Jurkat, Clone E6-1 (cell line): ENCODE results near the gene FSCN2.
A peak's percentile ranks its signal among the peaks of the same experiment; 100 is the strongest.

Experiments used
- DNase-seq: peaks from one replicate; pipeline ENCODE4 v3.0.0-alpha.2; 2011; ENCODE audit warnings: low read depth, low spot score
- H3K4me3 ChIP-seq: 2 replicates; pipeline ENCODE4 v1.5.1; 2011; ENCODE audit warnings: mild to moderate bottlenecking, low read length, control low read depth, moderate library complexity

The FSCN2 gene

DNA sequence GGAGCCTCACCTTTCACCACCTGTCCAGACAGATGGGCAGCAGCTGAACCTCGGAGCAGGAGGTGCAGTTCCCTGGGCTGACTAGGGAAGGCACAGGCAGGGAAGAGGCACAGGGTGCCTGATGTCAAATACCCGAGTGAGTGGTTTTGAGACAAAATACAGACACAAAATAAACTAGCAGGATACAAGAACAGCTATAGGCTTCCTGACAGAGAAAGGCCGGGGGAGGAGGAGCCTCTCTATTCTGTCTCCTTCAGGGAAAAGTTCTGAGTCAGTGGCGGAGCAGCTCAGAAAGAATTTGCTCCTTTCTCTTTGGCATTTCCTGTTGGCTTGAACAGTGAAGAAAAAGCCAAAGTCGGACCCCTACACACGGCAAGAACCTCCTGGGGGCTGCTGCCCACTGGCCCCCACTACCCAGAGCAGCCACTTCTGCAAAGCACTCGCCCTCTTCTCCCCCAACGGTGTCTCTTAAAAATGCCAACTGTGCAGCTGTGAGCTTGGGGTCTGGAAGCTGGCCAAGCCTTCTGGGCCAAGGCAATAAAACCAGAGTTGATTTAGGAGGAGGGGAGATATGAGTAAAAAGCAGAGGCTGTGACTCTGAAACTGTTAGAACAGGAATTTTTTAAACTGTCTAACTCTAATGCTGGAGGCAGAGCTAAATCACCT, 38.4 kb downstream of the FSCN2 start:
- no peak overlapping the region for H3K4me3 ChIP-seq
- peak; percentile 57 for DNase-seq

DNA sequence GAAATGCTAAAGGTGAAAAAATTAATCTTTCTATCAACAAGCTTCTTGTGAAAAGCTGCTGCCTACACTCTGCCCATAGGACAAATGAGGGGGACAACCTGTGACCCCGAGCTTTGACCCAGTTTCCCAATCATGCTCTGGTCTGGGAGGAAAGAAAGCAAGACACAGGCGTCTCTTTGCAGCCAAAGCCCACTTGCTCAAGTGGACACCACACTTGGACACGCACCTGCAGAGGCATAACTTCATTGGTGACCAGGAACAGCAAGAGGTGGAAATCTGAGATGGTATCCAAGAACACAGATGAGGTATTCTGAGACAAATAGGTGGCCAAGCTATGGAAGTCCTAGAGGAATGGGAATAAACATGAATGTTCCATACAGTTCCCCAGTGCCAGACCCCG, 39.0 kb downstream of the FSCN2 start:
- DNase-seq: no peak
- H3K4me3 ChIP-seq: no peak overlapping the region

DNA sequence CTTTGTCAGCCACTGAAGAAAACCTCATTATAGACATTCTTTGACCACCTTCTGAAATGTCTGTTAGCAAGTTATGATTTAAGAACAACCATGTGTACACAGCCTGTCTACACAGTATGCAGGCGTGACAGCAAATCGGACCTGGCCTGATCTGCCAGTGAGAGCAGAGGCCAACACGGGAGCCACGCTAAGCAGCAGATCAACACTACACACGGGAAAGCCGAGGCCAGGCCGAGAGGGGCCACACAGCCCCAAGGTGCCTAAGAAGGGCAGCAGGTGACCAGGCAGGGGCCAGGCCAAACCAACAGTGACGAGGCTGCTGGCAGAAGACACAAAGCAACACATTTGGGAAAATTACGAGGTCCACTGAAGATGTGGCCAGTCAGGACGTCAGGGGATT, 40.2 kb downstream of the FSCN2 start:
- DNase-seq: no peak
- no peak overlapping the region for H3K4me3 ChIP-seq

DNA sequence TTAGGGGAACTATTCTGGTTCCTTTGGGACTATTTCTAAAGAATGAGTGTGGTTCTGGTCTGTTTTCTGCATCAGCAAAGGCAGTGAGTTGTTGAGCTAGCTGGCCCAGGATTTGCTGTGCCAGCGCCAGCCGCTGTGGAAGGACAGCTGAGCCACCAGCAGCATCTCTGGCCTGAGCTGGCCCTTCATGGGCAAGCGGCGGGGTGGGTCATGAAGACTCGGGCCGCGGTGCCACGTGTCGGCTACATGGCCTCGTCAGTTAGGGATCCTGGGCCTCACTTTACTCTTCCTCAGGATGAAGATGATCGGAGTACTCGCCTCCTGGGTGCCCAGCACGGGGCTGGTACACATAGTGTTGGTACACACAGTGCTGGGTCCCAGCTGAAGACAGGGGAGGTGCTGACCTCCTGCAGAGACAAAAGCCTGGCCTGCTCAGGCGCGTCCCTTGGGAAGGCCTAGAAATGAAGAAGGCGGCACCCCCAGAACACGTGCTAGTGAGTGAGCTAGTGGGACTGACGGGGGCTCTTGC, 41.9 kb downstream of the FSCN2 start:
- DNase-seq: no peak
- no peak overlapping the region for H3K4me3 ChIP-seq

DNA sequence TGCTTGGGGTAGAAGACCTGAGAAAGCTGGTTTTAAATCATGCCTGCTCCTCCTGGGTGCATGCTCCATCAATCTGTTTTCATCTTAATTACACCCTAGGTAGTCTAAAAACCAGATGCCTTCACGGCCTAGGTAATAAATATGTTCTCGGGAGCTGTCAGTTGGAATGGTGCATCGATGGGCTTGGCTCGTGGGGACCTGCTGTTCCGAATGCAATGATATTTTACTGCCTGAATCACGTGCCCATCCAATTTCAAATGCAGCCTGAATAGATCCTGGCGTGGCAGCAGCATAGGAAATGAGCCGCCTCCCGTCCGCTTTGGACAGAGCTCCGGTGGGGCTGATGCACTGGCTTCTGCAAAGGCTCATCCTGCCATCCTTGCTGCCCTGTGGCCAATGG, 42.8 kb downstream of the FSCN2 start:
- no peak overlapping the region for H3K4me3 ChIP-seq
- DNase-seq: no peak

DNA sequence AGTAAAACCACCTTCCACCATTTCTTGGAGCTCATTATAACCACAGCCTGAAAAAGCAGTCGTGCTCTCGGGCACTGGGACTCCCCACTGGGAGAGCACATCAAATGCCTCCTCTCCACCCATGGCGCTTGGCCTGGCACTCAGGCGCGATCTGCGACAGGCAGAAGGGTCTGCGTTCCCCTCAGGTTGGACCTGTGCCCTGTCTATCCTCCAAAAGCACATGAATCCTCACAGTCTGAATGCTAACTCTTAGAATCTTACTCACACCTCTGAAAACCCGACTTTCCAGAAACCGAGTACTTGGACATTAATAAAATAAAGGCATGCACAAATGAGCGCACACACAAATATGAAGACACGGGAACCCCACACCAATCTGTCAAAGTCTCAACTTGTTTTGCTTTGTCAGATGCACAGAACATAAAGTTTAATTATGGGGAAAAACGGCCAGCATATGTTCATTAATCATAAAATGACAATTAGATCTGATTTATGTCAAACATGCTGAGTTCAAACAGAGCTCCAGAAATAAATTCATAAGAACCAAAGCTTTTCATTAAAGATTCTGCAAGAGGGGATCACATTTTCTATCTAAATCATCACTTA, 44.5 kb downstream of the FSCN2 start:
- no peak for DNase-seq
- no peak overlapping the region for H3K4me3 ChIP-seq

DNA sequence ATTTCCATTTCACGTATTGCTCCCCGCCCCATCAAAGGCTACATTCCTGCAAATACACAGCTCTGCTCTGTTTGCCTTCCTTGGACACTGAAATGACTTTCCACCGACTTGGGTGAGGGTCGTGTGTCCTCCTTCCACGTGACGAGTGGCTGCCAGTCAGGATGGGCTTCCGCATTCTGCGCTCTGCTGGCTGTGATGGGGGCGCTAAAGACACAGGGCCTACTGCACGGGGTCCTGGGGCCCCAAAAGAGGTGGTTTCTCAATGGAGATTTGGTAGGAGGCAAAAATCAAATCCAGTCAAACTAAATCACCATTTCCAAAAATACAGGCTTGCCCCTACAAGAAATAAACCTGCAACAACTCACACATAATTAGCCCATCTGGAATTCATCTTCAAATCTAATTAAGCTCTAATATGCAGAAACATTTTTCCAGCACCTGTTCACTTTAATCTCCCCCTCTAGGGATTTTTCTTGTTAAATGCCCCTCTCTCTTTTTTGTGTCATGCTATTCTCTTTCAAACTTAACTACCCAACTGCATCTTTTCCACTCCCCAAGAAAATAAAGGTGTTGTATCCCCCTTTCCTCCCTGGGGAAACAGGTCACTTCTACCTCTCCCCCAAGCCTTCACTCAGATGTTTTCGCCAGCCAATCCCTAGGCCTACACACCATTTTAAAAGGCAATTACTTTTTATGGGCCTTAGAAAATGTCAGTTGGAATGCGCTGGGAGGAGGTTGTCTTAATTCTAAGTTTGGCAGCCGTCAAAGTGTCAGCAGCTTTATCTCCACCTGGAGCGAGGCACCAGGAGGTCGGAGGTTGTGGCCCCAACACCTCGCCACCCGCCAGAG, 45.8 kb downstream of the FSCN2 start:
- H3K4me3 ChIP-seq: no peak overlapping the region
- no peak for DNase-seq

DNA sequence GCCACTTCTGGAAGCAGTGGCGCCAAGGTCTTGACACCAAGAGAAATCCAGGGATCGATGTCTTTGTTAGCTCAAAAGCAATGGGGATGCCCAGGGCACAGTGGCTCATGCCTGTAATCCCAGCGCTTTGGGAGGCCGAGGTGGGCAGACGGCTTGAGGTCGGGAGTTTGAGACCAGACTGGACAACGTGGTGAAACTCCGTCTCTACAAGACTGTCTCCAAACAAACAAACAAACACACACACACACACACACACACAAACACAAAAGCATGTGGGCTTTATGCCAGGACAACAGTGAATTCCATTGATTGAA, 46.4 kb downstream of the FSCN2 start:
- no peak for DNase-seq
- no peak overlapping the region for H3K4me3 ChIP-seq

DNA sequence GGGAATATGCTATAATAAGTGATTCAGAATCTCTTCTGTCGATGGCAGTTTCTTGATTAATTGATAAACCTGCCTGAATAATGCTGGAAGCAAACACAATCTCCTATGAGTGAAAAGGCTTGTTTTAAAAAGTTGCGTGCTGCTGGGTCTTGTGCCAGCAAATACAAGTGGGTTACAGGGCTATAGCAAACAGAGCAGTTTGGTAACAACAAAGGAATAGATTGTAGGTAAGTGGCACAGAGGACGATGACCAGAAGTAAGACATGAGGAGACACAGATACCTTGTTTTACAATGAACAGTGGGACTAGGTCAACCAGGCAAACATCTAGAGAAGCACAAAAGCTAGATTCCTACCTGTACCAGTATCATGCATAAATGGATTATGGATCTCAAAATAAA, 47.7 kb downstream of the FSCN2 start:
- H3K4me3 ChIP-seq: no peak overlapping the region
- DNase-seq: no peak

DNA sequence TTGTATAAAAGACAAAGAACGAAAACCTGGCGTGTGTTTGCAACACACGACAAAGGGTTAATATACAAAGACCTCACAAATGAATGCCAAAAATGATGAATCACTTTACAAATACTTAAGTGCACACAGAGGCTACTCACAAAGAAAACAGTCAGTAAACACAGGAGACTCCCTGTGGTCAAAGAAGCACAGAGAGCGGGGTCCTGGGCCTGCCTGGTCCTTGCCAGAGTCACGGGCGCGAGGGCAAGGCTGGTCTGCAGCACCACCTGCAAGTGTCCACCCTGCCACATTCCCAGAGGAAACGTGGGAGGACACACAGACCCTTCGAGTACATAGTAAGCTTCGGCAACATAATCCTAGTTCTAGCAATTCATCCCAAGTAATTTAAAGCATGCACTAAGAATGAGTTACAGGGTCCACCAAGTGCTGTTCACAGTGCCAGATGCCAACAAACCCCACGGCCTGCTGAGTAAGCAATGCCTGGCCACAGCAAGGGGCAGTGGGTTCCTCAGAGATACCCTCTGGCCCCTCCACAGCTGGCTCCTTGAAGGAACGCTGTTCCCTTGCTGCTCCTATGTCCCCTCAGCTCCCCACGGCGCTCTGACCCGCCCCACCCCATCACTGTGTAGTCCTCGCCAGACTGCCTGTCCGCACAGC, 48.6 kb downstream of the FSCN2 start:
- H3K4me3 ChIP-seq: peak overlapping the region; percentile 43
- no peak for DNase-seq

DNA sequence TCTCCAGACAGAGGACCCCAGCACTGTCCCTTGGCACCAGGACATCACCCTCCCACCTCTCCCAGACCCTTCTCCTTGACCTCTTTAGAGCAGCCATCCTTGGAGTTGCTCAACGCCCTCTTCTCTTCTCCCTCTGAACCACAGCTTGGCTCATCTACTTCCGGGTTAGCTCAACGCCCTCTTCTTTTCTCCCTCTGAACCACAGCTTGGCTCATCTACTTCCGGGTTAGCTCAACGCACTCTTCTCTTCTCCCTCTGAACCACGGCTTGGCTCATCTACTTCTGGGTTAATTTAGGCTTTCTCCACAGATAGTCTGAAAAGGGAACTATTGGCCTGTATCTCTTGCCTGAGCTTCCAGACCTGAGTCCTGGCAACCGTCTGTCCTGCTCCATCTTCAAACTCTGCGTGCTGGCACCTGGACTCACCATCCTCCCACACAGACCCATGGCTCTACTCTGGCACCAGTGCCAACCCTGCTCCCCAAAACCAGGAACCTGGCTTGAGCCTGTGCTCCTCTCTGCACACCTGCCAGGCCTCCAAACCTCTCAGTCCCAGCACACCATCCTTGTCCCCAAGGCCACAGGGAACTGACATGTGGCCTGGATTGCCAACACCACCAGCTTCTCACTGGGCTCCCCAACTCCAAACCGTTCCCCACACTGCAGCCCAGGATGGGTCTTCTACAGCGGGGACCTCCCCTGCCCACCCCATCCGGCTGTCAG, 49.3 kb downstream of the FSCN2 start:
- peak overlapping the region; percentile 43 for H3K4me3 ChIP-seq

DNA sequence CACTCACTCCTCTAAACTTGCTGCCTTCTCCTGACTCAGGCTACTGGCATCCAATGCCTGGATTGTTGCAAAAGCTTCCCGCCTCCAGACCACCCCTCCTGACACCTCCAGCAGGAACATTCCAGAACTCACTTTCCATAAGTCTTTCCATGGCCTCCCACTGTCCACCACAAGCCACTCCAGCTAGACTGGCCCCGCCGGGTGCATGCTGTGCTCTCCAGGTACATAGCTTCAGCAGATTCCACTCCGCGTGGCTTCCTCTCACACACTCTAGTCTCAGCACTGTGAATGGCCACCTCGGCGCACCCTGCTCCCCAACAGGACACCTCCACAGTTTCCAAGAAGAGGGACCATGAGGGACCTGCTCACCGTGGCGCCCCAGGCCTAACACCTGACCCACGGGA, 49.9 kb downstream of the FSCN2 start:
- no peak overlapping the region for H3K4me3 ChIP-seq
- DNase-seq: no peak

More for the DNA sequence above, 49.3 kb downstream of the FSCN2 start:
- DNase-seq: peak; percentile 74

DNA sequence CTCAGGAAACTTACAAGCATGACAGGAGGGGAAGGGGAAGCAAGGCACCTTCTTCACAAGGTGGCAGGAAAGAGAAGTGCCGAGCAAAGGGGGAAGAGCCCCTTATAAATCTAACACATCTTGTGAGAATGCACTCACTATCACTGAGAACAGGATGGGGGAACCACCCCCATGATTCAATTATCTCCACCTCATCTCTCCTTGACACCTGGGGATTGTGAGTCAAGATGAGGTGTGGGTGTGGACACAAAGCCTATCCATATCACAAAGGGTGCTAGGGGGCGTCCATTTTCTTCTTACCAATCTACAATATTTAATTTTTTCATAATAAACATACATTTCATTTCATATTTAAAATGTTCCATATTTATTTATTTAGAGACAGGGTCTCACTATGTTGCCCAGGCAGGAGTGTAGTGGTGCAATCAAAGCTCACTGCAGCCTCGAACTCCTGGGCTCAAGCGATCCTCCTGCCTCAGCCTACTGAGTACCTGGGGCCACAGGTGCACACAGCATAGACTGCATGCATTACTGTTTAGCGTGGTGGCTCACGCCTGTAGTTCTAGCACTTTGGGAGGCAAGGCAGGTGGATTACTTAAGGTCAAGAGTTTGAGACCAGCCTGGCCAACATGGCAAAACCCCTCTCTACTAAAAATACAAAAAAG, 50.5 kb downstream of the FSCN2 start:
- no peak overlapping the region for H3K4me3 ChIP-seq
- DNase-seq: no peak

DNA sequence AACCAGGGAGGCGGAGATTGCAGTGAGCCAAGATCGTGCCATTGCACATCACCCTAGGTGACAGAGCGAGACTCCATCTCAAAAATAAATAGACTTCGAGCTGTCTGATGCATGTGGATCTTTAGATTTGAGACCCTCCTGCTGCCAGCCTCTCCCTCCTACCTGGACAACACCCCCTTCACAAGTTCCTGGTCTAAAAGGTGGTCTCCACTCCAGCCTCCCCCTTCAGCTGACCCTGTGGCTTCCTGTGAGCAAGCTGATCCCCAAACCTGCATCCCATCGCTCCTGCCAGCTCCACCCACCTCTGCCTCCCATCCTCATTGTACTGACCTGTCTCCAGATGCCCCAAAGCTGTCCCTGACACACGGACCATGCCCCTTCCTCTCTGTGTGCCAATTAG, 51.1 kb downstream of the FSCN2 start:
- DNase-seq: no peak
- H3K4me3 ChIP-seq: no peak overlapping the region

DNA sequence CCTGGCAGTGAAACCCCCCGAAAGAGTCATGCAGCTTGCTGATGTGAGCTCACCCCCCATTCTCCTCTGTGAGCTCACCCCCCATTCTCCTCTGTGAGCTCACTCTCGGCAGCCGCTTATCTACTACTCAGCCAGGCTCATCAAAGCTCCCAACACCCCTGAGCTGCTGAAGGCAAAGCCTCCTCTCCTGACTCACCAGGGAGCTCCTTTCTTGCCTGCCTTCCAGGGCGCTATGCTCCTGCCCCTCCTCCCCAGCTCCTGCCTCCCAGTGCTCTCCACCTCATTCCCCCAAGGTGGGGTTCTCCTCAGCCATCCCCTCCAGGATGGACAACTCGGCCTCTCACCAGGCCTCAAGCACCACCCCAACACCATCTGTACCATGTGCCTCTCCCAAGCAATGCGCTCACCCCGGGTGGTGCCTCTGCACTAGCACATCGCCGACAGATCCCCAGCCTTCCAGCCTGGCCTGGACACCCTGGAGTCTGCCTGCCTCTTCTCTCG, 51.7 kb downstream of the FSCN2 start:
- no peak overlapping the region for H3K4me3 ChIP-seq
- DNase-seq: no peak

DNA sequence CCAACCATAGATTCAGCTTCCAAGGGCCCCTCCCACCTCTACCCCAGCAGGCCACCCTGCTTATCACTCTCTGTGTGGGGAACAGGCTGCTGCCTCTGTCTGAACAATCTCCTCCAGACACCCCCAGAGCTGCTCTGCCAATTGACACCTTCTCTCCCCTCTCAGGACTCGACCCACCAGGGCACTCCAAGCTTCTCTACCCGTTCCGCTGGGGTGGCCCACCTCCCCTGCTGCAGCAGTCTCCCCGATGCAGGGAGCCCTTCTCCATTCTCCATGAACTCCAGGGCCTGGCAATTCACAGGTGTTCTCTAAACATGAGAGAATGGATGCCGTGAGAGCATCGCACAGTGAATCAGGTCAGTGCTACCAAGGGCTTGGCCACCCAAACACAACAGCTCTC, 52.3 kb downstream of the FSCN2 start:
- DNase-seq: no peak
- H3K4me3 ChIP-seq: no peak overlapping the region

DNA sequence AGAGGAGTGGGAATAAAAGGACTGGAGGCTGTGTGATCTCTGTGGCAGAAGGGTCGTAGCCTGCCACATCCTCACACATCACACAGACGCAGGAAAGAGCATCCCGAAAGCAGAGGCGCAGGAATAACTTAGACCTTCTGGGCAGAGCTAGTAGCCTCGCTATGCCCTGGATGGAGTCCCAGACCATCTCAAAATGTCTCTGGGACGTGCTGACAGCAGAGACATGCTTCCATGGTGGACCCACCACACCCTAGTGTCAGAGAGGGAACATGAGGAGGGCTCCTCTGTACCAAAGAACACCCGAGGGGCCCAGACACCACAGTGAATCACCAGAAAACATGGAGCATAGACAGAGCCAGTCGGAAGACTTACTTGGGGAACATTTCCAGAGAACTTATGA, 53.6 kb downstream of the FSCN2 start:
- no peak for DNase-seq

DNA sequence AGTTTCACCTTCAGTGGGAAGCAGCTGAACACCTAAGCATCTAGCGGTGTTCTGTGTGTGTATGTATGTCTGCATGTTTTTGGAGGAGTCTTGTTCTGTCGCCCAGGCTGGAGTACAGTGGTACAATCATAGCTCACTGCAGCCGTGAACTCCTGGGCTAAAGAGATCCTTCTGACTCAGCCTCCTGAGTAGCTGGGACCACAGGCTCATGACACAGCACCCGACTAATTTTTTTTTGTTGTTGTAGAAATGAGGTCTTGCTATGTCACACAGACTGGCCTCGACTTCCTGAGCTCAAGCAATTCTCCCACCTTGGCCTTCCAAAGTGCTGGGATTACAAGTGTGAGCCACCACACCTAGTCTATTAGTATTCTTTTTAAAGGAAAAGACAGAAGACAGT, 54.2 kb downstream of the FSCN2 start:
- no peak overlapping the region for H3K4me3 ChIP-seq
- DNase-seq: no peak

More for the DNA sequence above, 53.6 kb downstream of the FSCN2 start:
- no peak overlapping the region for H3K4me3 ChIP-seq

DNA sequence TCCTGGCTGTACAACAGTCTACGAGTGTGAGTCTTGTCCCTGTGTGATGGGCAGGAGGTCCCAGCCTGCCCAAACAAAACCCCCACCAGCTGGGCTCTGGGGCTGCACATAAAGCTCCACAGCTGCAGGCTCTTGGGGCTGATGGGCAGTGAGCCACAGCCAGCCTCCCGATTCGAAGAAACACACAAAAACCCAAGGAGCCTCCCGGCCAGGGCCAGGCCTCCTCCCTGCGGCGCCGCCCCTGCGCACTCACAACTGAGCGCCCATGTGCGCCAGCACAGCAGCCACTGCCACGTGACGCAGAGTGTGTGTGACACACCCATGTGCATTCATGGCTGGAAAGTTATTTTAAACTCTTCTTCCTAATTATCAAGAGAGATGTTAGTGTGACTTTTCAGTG, 54.6 kb downstream of the FSCN2 start:
- no peak overlapping the region for H3K4me3 ChIP-seq
- DNase-seq: no peak
